Body of pancreas (tissue), 4 donors: ENCODE results near the gene IL36A.

ENCODE experiments used
- POLR2A ChIP-seq, 3 donors: fragments of 450-650 bp; IDR thresholded peaks; one replicate each; pipeline ENCODE4 v1.6.1; 2016; ENCODE audit warnings: antibody characterized with exemption in 3 of 3, mild to moderate bottlenecking in 2 of 3
- TF ChIP-seq, protein P1 (sequence below), 7 experiments: fragments of 450-650 bp in 4 of 7; fragments of 200-600 bp in 3 of 7; sonication (generic) in 3 of 7; IDR thresholded peaks; one replicate each; pipeline ENCODE4 v1.5.1; 2016 to 2019; ENCODE audit warnings: antibody characterized with exemption in 7 of 7

- TF ChIP-seq, protein P1, sequence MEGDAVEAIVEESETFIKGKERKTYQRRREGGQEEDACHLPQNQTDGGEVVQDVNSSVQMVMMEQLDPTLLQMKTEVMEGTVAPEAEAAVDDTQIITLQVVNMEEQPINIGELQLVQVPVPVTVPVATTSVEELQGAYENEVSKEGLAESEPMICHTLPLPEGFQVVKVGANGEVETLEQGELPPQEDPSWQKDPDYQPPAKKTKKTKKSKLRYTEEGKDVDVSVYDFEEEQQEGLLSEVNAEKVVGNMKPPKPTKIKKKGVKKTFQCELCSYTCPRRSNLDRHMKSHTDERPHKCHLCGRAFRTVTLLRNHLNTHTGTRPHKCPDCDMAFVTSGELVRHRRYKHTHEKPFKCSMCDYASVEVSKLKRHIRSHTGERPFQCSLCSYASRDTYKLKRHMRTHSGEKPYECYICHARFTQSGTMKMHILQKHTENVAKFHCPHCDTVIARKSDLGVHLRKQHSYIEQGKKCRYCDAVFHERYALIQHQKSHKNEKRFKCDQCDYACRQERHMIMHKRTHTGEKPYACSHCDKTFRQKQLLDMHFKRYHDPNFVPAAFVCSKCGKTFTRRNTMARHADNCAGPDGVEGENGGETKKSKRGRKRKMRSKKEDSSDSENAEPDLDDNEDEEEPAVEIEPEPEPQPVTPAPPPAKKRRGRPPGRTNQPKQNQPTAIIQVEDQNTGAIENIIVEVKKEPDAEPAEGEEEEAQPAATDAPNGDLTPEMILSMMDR (IDR thresholded peaks at IDR 0.05): peak; percentile 55 to 79 (median 69)
- no peak for TF ChIP-seq POLR2A (IDR thresholded peaks at IDR 0.05)
Observed at GRCh38 chr2:112958428-112959108, 46.7 kb upstream of the IL36A start.
